HCT116 (cell line): ENCODE measurements around the gene HOXC13. TPM values are rescaled to one million over a fixed set of nuclear protein-coding genes. Genes with fewer than 3 reads are reported as not detected.

Source experiments
- ATAC-seq: fragments of 200-7000 bp; cut with Tn5 transposase; 2 replicates; pipeline ENCODE4 v1.9.1; 2020; ENCODE audit warnings: mild to moderate bottlenecking, moderate library complexity
- BruUV-seq: library from RNA; stranded (reverse); fragments of 400-500 nt; replicated peaks from 2 replicates; lab custom pipeline; 2021; lab: Mats Ljungman, UMichigan
- CTCF ChIA-PET: fragments of 300-600 bp; sonication (Branson Sonifier 250); formaldehyde crosslinking; loops from one replicate; lab custom pipeline; 2021; ENCODE audit warnings: antibody characterized with exemption; lab: Charles Lee
- POLR2A ChIA-PET: fragments of 300-600, 350-600 bp; sonication (Branson Sonifier 250); formaldehyde crosslinking; loops from one replicate; lab custom pipeline; 2021; ENCODE audit warnings: antibody characterized with exemption; lab: Charles Lee
- RAD21 ChIA-PET, 2 experiments: fragments of 300-600 bp; sonication (Branson Sonifier 250); formaldehyde crosslinking; loops; one replicate each; lab custom pipeline; 2023; ENCODE audit warnings: low total read pairs in 2 of 2; ENCODE audit not compliant: uncharacterized antibody in 2 of 2, unreplicated experiment in 2 of 2, low non-redundant PET in 1 of 2; lab: Charles Lee
- DNase-seq: peaks from one replicate; pipeline ENCODE4 v3.0.0-alpha.2; 2010; ENCODE audit warnings: low read depth, low spot score
- H2AFZ ChIP-seq: fragments of 200-600 bp; shearing (Covaris generic), sonication (generic); 2 replicates; pipeline ENCODE4 v1.6.1; 2017; ENCODE audit warnings: low read depth, mixed run types, mixed read lengths, antibody characterized with exemption, low read length; ENCODE audit not compliant: poor library complexity, severe bottlenecking
- H3K27ac ChIP-seq: 2 replicates; pipeline ENCODE4 v1.5.1; 2012; ENCODE audit warnings: low read depth, low read length
- H3K27me3 ChIP-seq: fragments of 200-600 bp; sonication (generic); 2 replicates; pipeline ENCODE4 v1.6.1; 2016; ENCODE audit warnings: mixed run types, low read length, mixed read lengths; ENCODE audit not compliant: insufficient read depth
- H3K36me3 ChIP-seq, 2 experiments: fragments of 200-500 bp in 1 of 2; fragments of 200-600 bp in 1 of 2; sonication (Bioruptor generic) in 1 of 2; sonication (generic) in 1 of 2; 2 replicates each; pipeline versions ENCODE4 v1.5.1 to v1.6.1; 2014 to 2016; ENCODE audit warnings: low read length in 2 of 2, inconsistent platforms in 1 of 2, mixed read lengths in 1 of 2, mixed run types in 1 of 2; ENCODE audit not compliant: insufficient read depth in 2 of 2, control insufficient read depth in 1 of 2
- H3K4me1 ChIP-seq, 2 experiments: fragments of 200-600 bp in 1 of 2; sonication (generic) in 1 of 2; 2 replicates each; pipeline versions ENCODE4 v1.5.1 to v1.6.1; 2012 to 2017; ENCODE audit warnings: low read length in 2 of 2, inconsistent platforms in 1 of 2, mild to moderate bottlenecking in 1 of 2, mixed read lengths in 1 of 2, mixed run types in 1 of 2, moderate library complexity in 1 of 2; ENCODE audit not compliant: insufficient read depth in 2 of 2, control insufficient read depth in 1 of 2
- H3K4me2 ChIP-seq: fragments of 200-600 bp; sonication (generic); 2 replicates; pipeline ENCODE4 v1.6.1; 2017; ENCODE audit warnings: mixed run types, low read length, mixed read lengths
- H3K4me3 ChIP-seq, 2 experiments: fragments of 200-600 bp in 1 of 2; sonication (generic) in 1 of 2; replicated peaks in 1 of 2; 2 replicates each; pipeline ENCODE4 v1.5.1; 2011 to 2016; ENCODE audit warnings: low read length in 2 of 2, control low read depth in 1 of 2, low read depth in 1 of 2, mild to moderate bottlenecking in 1 of 2, mixed read lengths in 1 of 2, mixed run types in 1 of 2
- H3K79me2 ChIP-seq: fragments of 200-600 bp; sonication (generic); 2 replicates; pipeline ENCODE4 v1.6.1; 2017; ENCODE audit warnings: mild to moderate bottlenecking, mixed run types, low read length, moderate library complexity, mixed read lengths; ENCODE audit not compliant: insufficient read depth
- H3K9ac ChIP-seq: fragments of 200-600 bp; sonication (generic); 2 replicates; pipeline ENCODE4 v1.6.1; 2016; ENCODE audit warnings: low read length, mixed read lengths
- H3K9me2 ChIP-seq: fragments of 200-600 bp; sonication (generic), shearing (Covaris generic); 2 replicates; pipeline ENCODE4 v1.6.1; 2017; ENCODE audit warnings: mixed run types, mild to moderate bottlenecking, moderate library complexity; ENCODE audit not compliant: insufficient read depth
- H3K9me3 ChIP-seq, 2 experiments: fragments of 200-500 bp in 1 of 2; fragments of 200-600 bp in 1 of 2; sonication (Bioruptor generic) in 1 of 2; sonication (generic) in 1 of 2; 2 replicates each; pipeline ENCODE4 v1.6.1; 2014 to 2017; ENCODE audit warnings: low read length in 2 of 2, mixed read lengths in 2 of 2, inconsistent platforms in 1 of 2, low read depth in 1 of 2, mild to moderate bottlenecking in 1 of 2, mixed run types in 1 of 2, moderate library complexity in 1 of 2; ENCODE audit not compliant: control insufficient read depth in 1 of 2, insufficient read depth in 1 of 2
- H4K20me1 ChIP-seq: fragments of 200-600 bp; sonication (generic), shearing (Covaris generic); 2 replicates; pipeline ENCODE4 v1.6.1; 2017; ENCODE audit warnings: mixed run types, mild to moderate bottlenecking, moderate library complexity; ENCODE audit not compliant: insufficient read depth
- CBX3 ChIP-seq: IDR thresholded peaks from 2 replicates; pipeline ENCODE4 v1.6.1; 2012; ENCODE audit warnings: low read depth
- CEBPB ChIP-seq: IDR thresholded peaks from 2 replicates; pipeline ENCODE4 v1.6.1; 2012; ENCODE audit warnings: low read depth
- ELF1 ChIP-seq: IDR thresholded peaks from 2 replicates; pipeline ENCODE4 v1.6.1; 2012; ENCODE audit warnings: low read depth, borderline replicate concordance
- EZH2 ChIP-seq: fragments of 200-600 bp; sonication (generic); IDR thresholded peaks from 2 replicates; pipeline ENCODE4 v1.6.1; 2017; ENCODE audit warnings: antibody characterized with exemption, mixed run types
- EZH2phosphoT487 ChIP-seq: fragments of 200-600 bp; IDR thresholded peaks from 2 replicates; pipeline ENCODE4 v1.6.1; 2018; ENCODE audit warnings: antibody characterized with exemption, borderline replicate concordance
- FOSL1 ChIP-seq: IDR thresholded peaks from 2 replicates; pipeline ENCODE4 v1.6.1; 2012; ENCODE audit warnings: low read depth
- JUND ChIP-seq: IDR thresholded peaks from 2 replicates; pipeline ENCODE4 v1.6.1; 2012
- MAX ChIP-seq: IDR thresholded peaks from 2 replicates; pipeline ENCODE4 v1.6.1; 2012
- SP1 ChIP-seq: IDR thresholded peaks from 2 replicates; pipeline ENCODE4 v1.6.1; 2012; ENCODE audit warnings: low read depth
- SRF ChIP-seq: IDR thresholded peaks from 2 replicates; pipeline ENCODE4 v1.6.1; 2012; ENCODE audit warnings: low read depth
- TCF7L2 ChIP-seq: IDR thresholded peaks from 2 replicates; pipeline ENCODE4 v1.7.0; 2011; ENCODE audit warnings: borderline replicate concordance, inconsistent platforms; ENCODE audit not compliant: insufficient read depth, insufficient read length; ENCODE audit errors: extremely low read depth
- YY1 ChIP-seq: IDR thresholded peaks from 2 replicates; pipeline ENCODE4 v1.6.1; 2011; ENCODE audit warnings: low read length, low read depth, moderate library complexity, mild to moderate bottlenecking; ENCODE audit not compliant: insufficient replicate concordance; ENCODE audit errors: extremely low read depth
- ZBTB33 ChIP-seq: IDR thresholded peaks from 2 replicates; pipeline ENCODE4 v1.6.1; 2011; ENCODE audit warnings: mild to moderate bottlenecking, low read length, moderate library complexity; ENCODE audit not compliant: insufficient replicate concordance; ENCODE audit errors: extremely low read depth
- intact Hi-C: fragments of 100-400 bp; cut with micrococcal nuclease; formaldehyde crosslinking; loops from 2 replicates; pipeline ENCODE4 v1.10.0; 2022
- total RNA-seq: library from RNA; stranded (reverse); gene quantifications from one replicate; pipeline ENCODE4 v1.2.1, GENCODE V29; 2021; ENCODE audit not compliant: unreplicated experiment

HOXC13 gene
- total RNA-seq, 1 experiment from 2014 or later, result 3.8 TPM

DNA sequence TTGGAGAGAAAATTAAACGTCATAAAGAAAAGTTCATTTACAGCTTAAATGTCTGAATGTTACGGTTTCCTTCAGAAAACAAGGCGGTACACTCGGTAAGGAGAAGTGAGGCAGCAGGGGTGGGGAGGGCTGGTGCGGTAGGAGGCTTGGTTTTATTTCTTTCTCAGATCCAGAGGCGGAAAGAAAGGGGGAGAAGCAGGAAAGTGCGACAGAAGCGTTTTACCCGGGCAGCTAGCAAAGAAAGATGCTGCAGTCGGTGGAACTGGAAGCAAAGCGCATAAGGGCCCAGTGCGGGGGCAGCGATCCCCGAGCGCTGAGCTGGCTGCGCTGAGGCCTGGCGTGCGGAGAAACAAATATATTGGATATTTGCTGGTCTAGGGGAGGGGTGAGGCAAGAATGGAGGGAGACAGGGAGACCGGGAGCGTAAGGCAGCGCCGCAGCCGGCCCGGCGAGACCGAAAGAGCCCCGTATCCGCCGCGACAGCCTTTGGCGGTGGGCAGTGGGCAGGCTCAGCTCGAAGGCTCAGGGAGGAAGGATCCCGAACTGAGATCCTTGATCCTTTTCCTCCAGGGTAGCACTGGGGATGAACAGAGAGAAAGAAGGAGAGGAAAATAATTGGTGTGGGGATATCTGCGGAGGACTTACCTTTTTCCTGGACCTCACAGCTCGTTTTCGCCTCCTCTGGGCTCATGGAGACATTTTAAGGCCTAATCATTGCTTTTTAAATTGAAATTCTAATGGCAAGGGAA, 27.9 kb downstream of the HOXC13 start:
- DNase-seq, result no peak
- TF ChIP-seq JUND, result no peak
- no peak for TF ChIP-seq SP1
- no peak for TF ChIP-seq EZH2
- no peak for TF ChIP-seq MAX
- TF ChIP-seq CEBPB, result no peak
- no peak for TF ChIP-seq ELF1
- TF ChIP-seq CBX3, result no peak
- TF ChIP-seq SRF, result no peak
- no peak for TF ChIP-seq TCF7L2
- no peak for TF ChIP-seq FOSL1
- TF ChIP-seq EZH2phosphoT487, result no peak
- TF ChIP-seq ZBTB33, result no peak
- TF ChIP-seq YY1, result no peak
- Histone ChIP-seq H3K9me3 (no peaks in the 10 kb centered on the region), H3K27me3 (peaks cover 4% of the 10 kb centered on the region; the same call in 1 of the 2 replicates), H2AFZ (no peak overlapping the region), H3K9me2 (no peaks in the 10 kb centered on the region), H4K20me1 (no peaks in the 10 kb centered on the region), H3K4me3 (no peak overlapping the region), H3K4me1 (no peaks in the 10 kb centered on the region), H3K36me3 (no peaks in the 10 kb centered on the region), H3K4me2 (no peak overlapping the region), H3K9ac (no peak overlapping the region), H3K79me2 (no peaks in the 10 kb centered on the region), H3K27ac (no peak overlapping the region)
- POLR2A ChIA-PET, result no interaction called here
- ATAC-seq, result no peak
- CTCF ChIA-PET, result no interaction called here
- RAD21 ChIA-PET, result no interaction called here
- no TSS peak for BruUV-seq
- intact Hi-C loops, result no loop called here
